OCI-LY3 (cell line): ENCODE measurements around the gene FXYD5.

Source experiments
- EZH2phosphoT487 ChIP-seq: fragments of 200-600 bp; shearing (Covaris generic); IDR thresholded peaks from 2 replicates; pipeline ENCODE4 v1.6.1; 2018; ENCODE audit warnings: antibody characterized with exemption, mixed run types, low read depth
- TF ChIP-seq, protein P1 (sequence below): fragments of 200-600, 300-600 bp; sonication (generic); IDR thresholded peaks from 2 replicates; pipeline ENCODE4 v1.5.1; 2014; ENCODE audit warnings: antibody characterized with exemption, low read length, low read depth

DNA sequence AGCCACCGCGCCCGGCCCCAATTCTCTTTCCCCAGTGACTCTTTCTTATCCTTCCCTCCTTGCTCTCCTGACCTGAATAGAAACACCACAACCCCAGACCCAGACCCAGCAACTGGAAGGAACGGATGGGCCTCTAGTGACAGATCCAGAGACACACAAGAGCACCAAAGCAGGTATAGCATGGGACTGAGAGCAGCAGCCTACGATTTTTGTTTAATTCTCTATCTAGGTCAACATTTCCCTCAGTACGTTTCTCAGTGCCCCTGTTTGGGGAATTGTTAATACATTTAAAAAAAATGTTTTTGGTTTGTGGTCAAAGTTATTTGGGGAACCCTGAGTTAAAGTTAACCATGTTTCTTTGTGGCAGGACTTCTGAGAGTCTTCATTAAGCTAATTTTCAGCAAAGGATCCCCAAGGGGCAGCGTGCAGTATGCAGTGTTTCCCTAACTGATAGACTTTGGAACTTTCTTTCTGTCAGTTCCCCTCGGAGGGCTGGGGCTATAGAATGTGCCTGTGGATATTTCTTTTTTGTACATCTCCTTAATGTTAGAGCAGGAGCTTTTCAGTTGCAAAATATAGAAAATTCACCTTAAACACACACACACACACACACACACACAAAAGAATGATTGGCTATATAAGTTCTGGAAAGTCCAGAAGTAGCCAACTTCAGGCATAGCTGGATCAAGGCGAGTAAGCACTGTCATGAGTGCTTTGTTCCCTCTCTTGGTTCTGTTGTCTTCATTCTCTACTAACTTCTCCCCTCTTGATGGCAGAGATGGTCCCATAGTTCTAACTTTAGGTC, 6.3 kb downstream of the FXYD5 start:
- TF ChIP-seq, protein P1, sequence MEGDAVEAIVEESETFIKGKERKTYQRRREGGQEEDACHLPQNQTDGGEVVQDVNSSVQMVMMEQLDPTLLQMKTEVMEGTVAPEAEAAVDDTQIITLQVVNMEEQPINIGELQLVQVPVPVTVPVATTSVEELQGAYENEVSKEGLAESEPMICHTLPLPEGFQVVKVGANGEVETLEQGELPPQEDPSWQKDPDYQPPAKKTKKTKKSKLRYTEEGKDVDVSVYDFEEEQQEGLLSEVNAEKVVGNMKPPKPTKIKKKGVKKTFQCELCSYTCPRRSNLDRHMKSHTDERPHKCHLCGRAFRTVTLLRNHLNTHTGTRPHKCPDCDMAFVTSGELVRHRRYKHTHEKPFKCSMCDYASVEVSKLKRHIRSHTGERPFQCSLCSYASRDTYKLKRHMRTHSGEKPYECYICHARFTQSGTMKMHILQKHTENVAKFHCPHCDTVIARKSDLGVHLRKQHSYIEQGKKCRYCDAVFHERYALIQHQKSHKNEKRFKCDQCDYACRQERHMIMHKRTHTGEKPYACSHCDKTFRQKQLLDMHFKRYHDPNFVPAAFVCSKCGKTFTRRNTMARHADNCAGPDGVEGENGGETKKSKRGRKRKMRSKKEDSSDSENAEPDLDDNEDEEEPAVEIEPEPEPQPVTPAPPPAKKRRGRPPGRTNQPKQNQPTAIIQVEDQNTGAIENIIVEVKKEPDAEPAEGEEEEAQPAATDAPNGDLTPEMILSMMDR, result no peak
- TF ChIP-seq EZH2phosphoT487, result no peak
